ENCODE data around the gene SPATA13. TPM values are rescaled to one million over a fixed set of nuclear protein-coding genes. Genes with fewer than 3 reads are reported as not detected.
A peak's percentile ranks its signal among the peaks of the same experiment; 100 is the strongest.

Gene SPATA13
- total RNA-seq, 1 donor from 2014 or later: 24.7 TPM

DNA sequence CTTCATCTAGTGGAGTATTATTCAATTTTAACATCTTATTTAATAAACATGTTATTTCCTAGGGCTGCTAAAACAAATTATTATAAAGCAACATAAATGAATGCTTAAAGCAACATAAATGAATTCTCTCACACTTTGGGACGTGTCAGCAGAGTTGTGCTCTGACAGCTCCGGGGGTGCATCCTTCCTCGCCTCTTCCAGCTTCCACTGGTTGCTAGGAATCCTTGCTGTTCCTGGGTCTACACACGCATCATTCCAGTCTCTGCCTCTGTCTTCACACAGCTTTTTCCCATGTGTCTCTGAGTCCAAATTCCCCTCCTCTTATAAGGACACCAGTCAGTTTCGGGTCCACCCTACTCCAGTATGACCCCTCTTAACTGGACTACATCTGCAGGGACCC, 21.6 kb upstream of the SPATA13 start:
- ATAC-seq (no peak), DNase-seq (ENCODE audit: low spot score) (no peak)

- ATAC-seq: no peak
- DNase-seq (ENCODE audit: low spot score): no peak
These were observed 19.1 kb upstream of the SPATA13 start for GRCh38 chr13:24141333-24141910.

- no peak for ATAC-seq
- no peak for DNase-seq (ENCODE audit: low spot score)
These were observed 18.1 kb upstream of the SPATA13 start for GRCh38 chr13:24142453-24142852.

DNA sequence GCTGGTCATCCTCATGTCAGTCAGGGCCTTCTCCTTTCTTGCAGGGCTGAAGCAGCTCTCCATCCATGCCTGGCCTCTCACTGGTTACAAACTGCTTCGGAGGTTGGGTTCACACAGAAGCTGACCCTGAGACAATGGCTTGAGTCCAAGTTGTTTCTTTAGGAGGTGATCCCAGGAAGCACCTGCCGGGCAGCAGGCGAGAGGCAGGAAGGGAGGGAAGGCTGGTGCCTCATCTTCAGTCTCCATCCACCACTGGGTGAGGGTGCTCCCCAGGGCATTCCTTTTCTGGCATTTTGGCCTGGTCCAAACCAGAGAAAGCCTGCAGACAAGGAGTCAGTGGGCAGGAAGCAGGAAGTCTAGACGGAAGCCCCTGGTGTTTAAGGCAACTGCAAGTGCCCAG, 17.6 kb upstream of the SPATA13 start:
- no peak for DNase-seq (ENCODE audit: low spot score)
- no peak for ATAC-seq

- ATAC-seq (no peak), DNase-seq (ENCODE audit: low spot score) (no peak)
These were observed 15.3 kb upstream of the SPATA13 start for GRCh38 chr13:24145240-24145639.

DNA sequence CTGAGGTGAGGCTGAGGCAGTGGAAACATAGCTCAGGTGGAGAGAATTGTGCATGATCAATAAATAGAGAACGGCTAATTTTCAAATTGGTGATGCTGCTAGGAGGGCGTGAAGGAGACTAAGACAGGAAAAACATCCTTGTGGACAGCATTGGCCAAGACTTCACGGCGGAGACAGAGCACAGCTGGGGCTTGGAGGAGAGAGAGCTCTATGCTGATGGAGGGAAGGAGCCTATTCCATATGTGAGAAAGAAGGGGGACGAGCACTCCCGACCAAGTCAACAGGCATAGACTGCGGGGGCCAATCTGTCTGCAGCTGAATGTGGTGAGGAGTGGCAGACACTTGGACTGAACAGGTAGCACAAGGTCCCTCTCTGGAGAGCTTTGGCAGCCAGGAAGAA, 14.8 kb upstream of the SPATA13 start:
- ATAC-seq (no peak), DNase-seq (ENCODE audit: low spot score) (no peak)

GRCh38 chr13:24146961-24147569, 13.5 kb upstream of the SPATA13 start:
- DNase-seq (ENCODE audit: low spot score): no peak
- ATAC-seq: peak; percentile 24

DNA sequence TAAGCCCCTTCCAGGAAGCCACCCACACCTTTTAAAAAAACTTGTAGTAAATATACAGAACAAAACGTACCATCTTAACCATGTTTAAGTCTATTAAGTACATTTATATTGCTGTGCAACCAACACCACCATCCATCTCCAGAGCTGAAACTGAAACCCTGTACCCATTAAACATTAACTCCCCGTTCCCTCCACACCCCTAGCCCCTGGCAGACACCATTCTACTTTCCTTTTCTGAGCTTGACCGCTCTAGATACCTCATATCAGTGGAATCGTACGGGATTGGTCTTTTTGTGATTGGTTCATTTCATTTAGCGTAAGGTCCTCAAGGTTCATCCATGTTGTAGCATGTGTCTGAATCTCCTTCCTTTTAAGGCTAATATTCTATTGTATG, 13.0 kb upstream of the SPATA13 start:
- no peak for DNase-seq (ENCODE audit: low spot score)
- peak; percentile 84 for ATAC-seq

DNA sequence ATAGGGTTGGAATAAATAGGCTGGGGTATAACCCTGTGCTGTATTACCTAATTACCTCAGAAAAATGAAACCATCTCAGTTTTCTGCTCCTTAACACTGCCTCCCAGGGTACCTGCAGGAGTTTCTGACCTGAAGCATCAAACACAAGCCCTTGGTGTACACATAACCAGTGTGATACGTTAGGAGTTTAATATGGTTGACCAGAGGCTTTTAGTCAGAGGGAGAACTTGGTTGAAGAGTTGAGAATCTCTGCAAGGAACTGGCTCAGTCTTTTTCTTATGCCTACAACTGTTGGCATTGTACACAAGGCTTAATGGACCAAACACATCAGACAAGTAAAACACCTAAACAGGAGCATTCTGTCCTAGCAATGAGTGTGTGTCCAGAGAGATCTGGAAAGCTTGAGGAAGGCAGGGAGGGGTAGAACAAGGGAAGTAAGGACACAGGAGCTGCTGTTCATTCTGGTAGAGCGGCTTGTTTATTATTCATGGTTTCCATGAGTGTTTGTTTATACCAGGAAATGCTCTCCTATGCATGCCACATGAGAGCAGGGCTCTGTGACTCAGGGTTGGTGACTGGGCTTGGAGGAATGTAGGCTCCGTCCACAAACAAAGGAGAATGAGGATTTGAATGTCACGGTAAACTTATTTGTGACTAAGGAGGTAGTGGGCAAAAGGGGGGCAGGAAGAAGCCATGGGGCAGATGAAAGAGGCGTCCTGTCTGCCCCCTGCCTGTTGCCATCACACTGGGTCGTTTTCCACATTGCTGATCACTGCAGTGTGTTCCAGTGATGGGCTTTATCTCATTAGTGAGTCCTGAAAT, 11.9 kb upstream of the SPATA13 start:
- no peak for DNase-seq (ENCODE audit: low spot score)
- ATAC-seq: no peak

- ATAC-seq: no peak
These were observed 11.1 kb upstream of the SPATA13 start for GRCh38 chr13:24149246-24150032.

GRCh38 chr13:24150572-24150971, 9.9 kb upstream of the SPATA13 start:
- DNase-seq (ENCODE audit: low spot score): no peak
- no peak for ATAC-seq

More at GRCh38 chr13:24149246-24150032, 11.1 kb upstream of the SPATA13 start:
- no peak for DNase-seq (ENCODE audit: low spot score)

DNA sequence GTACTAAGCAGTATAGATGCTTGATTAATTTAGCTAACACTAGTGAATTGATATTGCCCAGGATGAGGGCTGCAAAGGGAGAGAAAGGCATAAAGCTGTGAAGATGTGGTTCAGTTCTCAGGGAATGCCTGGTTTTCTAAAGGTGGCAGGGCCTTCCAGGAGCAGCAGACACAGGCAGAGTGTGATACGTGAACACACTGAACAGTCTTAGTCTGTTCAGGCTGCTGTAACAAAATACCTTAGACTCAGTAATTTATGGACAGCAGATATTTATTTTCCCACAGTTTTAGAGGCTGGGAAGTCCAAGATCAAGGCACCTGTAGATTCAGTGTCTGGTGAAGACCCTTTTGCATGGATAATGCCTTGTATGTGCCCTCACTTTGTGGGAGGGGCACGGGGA, 8.7 kb upstream of the SPATA13 start:
- DNase-seq (ENCODE audit: low spot score): no peak
- ATAC-seq: no peak

DNA sequence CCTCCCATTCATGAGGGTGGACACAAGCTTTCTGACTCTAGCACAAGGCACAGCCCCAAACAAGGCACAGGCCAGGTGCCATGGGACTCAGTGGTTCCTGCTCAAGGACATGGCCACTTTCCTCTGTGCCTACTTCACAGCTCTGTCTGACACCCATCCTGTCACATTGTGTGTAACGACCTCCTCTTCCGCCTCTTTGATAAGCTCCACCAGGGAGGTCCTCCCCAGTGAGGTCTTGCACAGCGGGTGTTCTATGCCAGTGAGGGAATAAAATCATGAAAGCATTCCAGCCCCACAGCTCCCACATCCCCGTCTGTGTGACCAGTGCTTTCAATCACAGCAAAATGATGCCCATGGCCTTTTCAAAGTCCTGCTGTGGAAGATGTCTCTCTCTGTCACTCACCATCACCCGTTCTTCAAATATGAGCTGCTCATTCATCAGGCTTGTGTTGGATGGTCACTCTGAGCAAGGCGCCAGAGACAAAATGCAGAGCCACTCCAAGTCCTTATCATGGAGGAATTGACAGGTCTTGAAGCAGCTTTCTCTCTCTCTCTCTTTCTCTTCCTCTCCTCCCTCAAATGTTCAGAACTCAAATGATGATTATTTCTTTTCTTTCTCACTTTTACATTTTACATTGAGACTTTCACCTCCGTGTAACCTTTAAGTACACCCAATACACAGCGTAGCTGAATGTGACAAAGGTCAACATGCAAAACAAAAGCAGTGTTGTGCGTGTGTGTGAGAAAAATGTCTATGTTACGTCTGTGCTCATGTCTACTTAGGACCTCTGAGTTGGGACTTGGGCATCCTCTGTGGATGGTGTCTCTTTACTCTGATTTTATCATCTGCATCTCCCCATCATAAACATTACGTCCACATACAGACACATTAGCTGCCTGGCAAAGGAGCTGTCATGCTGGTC, 8.0 kb upstream of the SPATA13 start:
- DNase-seq (ENCODE audit: low spot score) (no peak), ATAC-seq (peak; percentile 20)

- DNase-seq (ENCODE audit: low spot score) (no peak), ATAC-seq (peak; percentile 78)
These were observed 7.2 kb upstream of the SPATA13 start for GRCh38 chr13:24153347-24153746.

DNA sequence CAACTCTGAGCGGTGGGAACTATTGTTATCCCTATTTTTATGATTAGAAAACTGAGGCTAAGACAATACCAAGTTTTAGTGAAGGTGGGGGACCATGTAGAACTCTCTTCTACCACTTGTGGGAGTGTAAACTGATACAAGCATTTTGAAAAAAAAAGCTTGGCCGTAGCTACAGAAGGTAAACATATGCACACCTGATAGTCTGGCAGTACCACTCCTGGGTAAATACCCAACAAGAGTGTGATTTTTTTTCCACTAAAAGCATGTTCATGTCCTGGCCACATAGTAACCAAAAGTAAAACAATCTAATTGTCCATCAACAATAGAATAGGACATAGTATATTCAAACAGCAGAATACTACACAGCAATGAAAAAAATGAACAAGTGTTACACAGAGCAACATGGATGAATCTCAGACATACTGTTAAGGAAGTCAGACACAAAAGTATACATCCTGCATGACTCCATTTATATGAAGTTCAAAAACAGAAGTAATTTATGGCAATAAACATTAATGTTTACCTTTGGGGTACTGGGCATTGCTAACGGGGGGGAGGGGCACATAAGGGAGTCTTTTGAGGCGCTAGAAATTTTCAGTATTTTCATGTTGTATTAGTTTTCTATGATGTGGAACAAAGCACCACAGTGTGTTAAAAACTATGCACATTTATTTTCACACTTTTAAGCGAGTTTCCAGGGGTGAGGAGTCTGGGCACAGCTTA, 6.4 kb upstream of the SPATA13 start:
- peak; percentile 68 for ATAC-seq

DNA sequence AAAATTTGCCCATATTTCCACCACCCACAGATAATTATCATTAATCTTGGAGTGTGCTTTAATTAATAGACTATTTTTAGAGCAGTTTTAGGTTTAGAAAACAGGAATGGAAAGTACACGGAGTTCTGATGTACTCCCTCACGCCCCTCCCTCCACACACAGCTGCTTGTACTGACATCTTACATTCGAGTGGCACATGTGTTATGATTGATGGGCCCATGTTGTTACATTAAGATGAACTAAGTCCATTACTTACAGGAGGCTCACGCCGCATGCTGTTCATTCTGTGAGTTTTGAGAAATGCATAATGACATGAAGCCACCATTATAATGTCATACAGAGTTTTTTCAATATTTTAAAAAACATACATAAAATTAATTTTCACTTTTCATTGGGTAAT, 1.2 kb upstream of the SPATA13 start:
- ATAC-seq (no peak), DNase-seq (ENCODE audit: low spot score) (no peak)

More for the DNA sequence above, 6.4 kb upstream of the SPATA13 start:
- DNase-seq (ENCODE audit: low spot score): no peak

GRCh38 chr13:24161010-24161775, 673 bp downstream of the SPATA13 start:
- peak; percentile 85 for DNase-seq (ENCODE audit: low spot score)
- ATAC-seq: peak; percentile 73

DNA sequence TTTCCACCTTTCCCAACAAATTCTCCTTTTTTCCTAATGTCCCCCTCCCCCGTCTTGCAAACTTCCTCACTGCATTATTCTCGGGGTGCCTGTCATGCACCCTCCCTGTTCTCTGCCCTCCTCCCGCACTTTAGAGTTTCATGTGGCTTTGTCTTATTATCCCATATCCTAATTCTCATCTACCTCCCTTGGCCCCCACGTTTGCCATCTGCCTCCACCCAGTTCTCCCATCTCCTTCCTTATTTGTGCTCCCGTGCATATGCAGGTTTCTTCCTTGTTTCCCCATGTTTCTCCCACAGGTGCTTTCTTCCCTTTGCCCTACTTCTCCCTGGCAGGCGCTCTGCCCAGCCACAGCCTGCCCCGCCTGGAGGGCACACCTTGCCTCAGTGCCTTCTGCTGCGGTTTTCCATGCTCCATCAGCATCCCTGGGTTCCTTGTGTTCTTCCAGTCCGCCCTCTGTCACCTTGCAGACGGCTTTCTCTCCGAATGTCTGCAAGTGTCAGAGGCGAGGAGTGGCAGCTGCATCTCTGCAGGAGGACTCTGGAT, 1.5 kb downstream of the SPATA13 start:
- ATAC-seq: peak; percentile 18
- peak; percentile 53 for DNase-seq (ENCODE audit: low spot score)

- ATAC-seq (no peak), DNase-seq (ENCODE audit: low spot score) (no peak)
These were observed 2.1 kb downstream of the SPATA13 start for GRCh38 chr13:24162604-24163003.

Measured in left lobe of liver (tissue), 2 donors.